Neural progenitor cell (in vitro differentiated cells): ENCODE results near the gene HDDC2.

Source experiments
- CTCF ChIP-seq: fragments of 200-600 bp; sonication (generic); IDR thresholded peaks from 2 replicates; pipeline ENCODE4 v1.5.1; 2017; ENCODE audit warnings: antibody characterized with exemption, mild to moderate bottlenecking
- EZH2 ChIP-seq: fragments of 200-600 bp; sonication (generic); IDR thresholded peaks from 2 replicates; pipeline ENCODE4 v1.6.1; 2017; ENCODE audit warnings: antibody characterized with exemption, mild to moderate bottlenecking, moderate library complexity
- EZH2phosphoT487 ChIP-seq: fragments of 200-600 bp; sonication (generic); IDR thresholded peaks from 2 replicates; pipeline ENCODE4 v1.6.1; 2017; ENCODE audit warnings: antibody characterized with exemption

DNA sequence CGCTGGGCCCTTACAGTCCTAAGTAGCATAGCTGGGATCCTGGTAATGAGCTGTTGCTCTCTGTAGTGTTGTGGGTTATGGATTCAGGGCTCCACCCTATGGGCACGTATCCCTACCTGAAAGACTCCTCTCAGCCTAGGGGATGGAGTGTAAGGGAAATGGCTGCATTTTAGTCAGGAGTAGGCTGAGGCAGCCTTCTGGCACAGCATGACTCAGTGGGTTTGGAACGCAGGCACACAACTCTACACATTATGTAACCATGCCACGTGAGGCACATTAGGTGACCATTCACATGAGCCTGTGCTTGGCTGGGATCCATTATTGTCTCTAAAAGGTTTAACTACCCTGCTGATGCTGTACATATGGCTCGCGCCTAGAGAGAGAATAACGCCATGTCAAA, 27.8 kb downstream of the HDDC2 start:
- TF ChIP-seq CTCF (no peak), EZH2phosphoT487 (no peak), EZH2 (no peak)
